HL-60 (cell line): ENCODE data around the gene EXOSC9.
"Not testable (repeated sequence)": the region's sequence is repeated elsewhere in the genome, so short reads cannot be mapped to it uniquely, and the experiment has no call there.

ENCODE experiments used
- GABPA ChIP-seq: IDR thresholded peaks from 2 replicates; pipeline ENCODE4 v1.6.1; 2012; ENCODE audit warnings: low read depth
- REST ChIP-seq: IDR thresholded peaks from 2 replicates; pipeline ENCODE4 v1.6.1; 2012; ENCODE audit warnings: low read depth; ENCODE audit not compliant: insufficient replicate concordance
- TF ChIP-seq, protein P1 (sequence below): IDR thresholded peaks from one replicate; pipeline ENCODE4 v1.5.1; 2011; ENCODE audit warnings: low read length, control low read depth, inconsistent platforms; ENCODE audit not compliant: insufficient read depth

- TF ChIP-seq, protein P1, sequence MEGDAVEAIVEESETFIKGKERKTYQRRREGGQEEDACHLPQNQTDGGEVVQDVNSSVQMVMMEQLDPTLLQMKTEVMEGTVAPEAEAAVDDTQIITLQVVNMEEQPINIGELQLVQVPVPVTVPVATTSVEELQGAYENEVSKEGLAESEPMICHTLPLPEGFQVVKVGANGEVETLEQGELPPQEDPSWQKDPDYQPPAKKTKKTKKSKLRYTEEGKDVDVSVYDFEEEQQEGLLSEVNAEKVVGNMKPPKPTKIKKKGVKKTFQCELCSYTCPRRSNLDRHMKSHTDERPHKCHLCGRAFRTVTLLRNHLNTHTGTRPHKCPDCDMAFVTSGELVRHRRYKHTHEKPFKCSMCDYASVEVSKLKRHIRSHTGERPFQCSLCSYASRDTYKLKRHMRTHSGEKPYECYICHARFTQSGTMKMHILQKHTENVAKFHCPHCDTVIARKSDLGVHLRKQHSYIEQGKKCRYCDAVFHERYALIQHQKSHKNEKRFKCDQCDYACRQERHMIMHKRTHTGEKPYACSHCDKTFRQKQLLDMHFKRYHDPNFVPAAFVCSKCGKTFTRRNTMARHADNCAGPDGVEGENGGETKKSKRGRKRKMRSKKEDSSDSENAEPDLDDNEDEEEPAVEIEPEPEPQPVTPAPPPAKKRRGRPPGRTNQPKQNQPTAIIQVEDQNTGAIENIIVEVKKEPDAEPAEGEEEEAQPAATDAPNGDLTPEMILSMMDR, result not testable (repeated sequence)
- not testable (repeated sequence) for TF ChIP-seq REST, GABPA
Observed at GRCh38 chr4:121752142-121752541, 49.0 kb upstream of the EXOSC9 start.
